ENCODE measurements around the gene AGBL1.

DNA sequence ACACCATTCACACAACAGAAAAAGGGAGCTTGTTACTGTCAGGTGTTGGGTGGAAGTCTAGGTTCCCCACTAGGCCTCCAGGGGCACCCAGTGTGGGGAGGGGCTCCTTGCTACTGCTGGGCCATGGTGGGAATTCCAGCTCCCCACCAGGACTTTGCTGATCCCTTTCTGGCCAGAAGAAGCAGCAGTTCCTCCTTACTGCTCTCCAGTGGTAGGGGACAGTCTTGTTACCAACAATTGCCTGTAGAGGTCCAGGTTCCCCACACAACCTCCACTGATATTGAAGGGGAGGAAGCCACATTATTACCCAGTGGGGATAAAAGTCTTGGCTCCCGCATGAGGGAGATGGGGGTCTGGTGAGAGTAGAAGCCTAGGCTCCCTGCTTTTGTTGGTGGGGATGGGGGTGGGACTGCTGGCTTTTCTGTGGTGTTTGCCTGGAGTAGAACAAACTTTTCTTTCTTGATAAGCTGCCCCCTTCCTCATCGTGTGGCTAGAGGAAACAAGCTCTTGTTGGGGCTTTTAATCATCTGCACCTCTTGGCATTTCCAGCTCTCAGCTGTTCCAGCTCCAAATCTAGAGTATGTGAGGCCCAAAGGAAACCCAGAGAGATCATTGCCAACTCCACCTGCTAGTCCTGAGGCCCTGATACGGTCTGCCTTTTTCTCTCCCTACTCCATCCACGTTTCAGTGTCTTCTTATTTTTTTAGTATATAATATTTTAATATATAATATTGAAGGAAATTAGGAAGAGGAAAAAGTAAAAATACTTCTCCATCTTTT lies 824.2 kb downstream of the AGBL1 start:
- TF ChIP-seq, protein P1, sequence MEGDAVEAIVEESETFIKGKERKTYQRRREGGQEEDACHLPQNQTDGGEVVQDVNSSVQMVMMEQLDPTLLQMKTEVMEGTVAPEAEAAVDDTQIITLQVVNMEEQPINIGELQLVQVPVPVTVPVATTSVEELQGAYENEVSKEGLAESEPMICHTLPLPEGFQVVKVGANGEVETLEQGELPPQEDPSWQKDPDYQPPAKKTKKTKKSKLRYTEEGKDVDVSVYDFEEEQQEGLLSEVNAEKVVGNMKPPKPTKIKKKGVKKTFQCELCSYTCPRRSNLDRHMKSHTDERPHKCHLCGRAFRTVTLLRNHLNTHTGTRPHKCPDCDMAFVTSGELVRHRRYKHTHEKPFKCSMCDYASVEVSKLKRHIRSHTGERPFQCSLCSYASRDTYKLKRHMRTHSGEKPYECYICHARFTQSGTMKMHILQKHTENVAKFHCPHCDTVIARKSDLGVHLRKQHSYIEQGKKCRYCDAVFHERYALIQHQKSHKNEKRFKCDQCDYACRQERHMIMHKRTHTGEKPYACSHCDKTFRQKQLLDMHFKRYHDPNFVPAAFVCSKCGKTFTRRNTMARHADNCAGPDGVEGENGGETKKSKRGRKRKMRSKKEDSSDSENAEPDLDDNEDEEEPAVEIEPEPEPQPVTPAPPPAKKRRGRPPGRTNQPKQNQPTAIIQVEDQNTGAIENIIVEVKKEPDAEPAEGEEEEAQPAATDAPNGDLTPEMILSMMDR (IDR thresholded peaks at IDR 0.05): no peak
- no peak for TF ChIP-seq POLR2A (IDR thresholded peaks at IDR 0.05)

All from heart left ventricle (tissue), 13 donors.